Breast epithelium (tissue), 4 donors: Measurements from ENCODE around the gene CHST9. TPM values are rescaled to one million over a fixed set of nuclear protein-coding genes. Genes with fewer than 3 reads are reported as not detected.

Source experiments
- DNase-seq, 2 donors: peaks; one replicate each; pipeline ENCODE4 v3.0.0-alpha.2; 2019; ENCODE audit warnings: low spot score in 2 of 2
- H3K27ac ChIP-seq, 2 donors: fragments of 200-600 bp; sonication (generic) in 1 of 2; one replicate each; pipeline ENCODE4 v1.5.1; 2016 to 2019; ENCODE audit warnings: mild to moderate bottlenecking in 1 of 2
- H3K27me3 ChIP-seq, 2 donors: fragments of 200-600 bp; sonication (generic) in 1 of 2; one replicate each; pipeline versions ENCODE4 v1.5.1 to v1.6.0; 2017 to 2019; ENCODE audit warnings: control low read depth in 1 of 2, mild to moderate bottlenecking in 1 of 2
- H3K36me3 ChIP-seq: fragments of 200-600 bp; one replicate; pipeline ENCODE4 v1.5.1; 2019
- H3K4me1 ChIP-seq, 2 donors: fragments of 200-600 bp; sonication (generic); one replicate each; pipeline ENCODE4 v1.5.1; 2016 to 2019; ENCODE audit warnings: control low read depth in 1 of 2
- H3K4me3 ChIP-seq, 3 donors: fragments of 200-600 bp; sonication (generic); 1 replicate in 2 of 3; 2 replicates in 1 of 3; pipeline ENCODE4 v1.5.1; 2016 to 2019; ENCODE audit warnings: mild to moderate bottlenecking in 3 of 3, moderate library complexity in 2 of 3
- H3K9me3 ChIP-seq, 2 donors: fragments of 200-600 bp; sonication (generic) in 1 of 2; one replicate each; pipeline ENCODE4 v1.5.1; 2016 to 2019; ENCODE audit warnings: control low read depth in 1 of 2
- POLR2A ChIP-seq: fragments of 450-650 bp; IDR thresholded peaks from one replicate; pipeline ENCODE4 v1.6.1; 2016; ENCODE audit warnings: antibody characterized with exemption, mild to moderate bottlenecking, moderate library complexity
- POLR2AphosphoS5 ChIP-seq, 3 donors: sonication (generic); formaldehyde crosslinking; IDR thresholded peaks; one replicate each; pipeline ENCODE4 v1.6.1; 2017; ENCODE audit warnings: antibody characterized with exemption in 3 of 3
- intact Hi-C: fragments of 100-400 bp; cut with DNase I; formaldehyde crosslinking; loops from one replicate; pipeline ENCODE4 v1.15.1; 2023; ENCODE audit warnings: low total_unique reads
- total RNA-seq, 3 donors: library from RNA; depleted of rRNA; stranded (reverse); fragments of >200 nt; gene quantifications; one replicate each; pipeline ENCODE4 v1.1.0, GENCODE V29; 2016
- TF ChIP-seq, protein P1 (sequence below), 3 donors: fragments of 450-650 bp; IDR thresholded peaks; one replicate each; pipeline ENCODE4 v1.5.1; 2016 to 2017; ENCODE audit warnings: antibody characterized with exemption in 3 of 3, mild to moderate bottlenecking in 3 of 3, moderate library complexity in 3 of 3

The CHST9 gene
- total RNA-seq, 3 donors from 2014 or later, result 1.6 to 8.5 TPM; not detected in 1

DNA sequence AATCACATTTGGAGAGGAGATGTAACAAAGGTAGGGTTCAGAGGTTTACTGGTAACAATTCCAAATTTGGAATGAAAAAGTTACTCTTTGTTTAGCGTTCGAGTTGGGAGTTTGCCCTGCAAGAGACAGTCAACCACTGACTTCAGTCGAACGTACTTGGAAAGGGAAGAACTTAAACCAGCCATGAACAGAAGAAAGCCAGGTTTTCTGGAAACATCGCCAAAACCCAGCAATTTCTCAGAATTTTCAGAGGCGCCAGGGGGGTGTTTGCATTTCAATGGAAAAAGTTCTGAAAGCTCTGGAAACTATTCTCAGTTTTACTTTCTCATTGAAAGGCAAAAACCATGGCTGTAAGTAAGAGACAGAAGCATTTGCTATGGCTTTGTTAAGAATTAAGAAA is 291.1 kb downstream of the CHST9 start:
- no peaks in the 10 kb centered on the region for H3K9me3 ChIP-seq
- H3K4me1 ChIP-seq, result no peaks in the 10 kb centered on the region
- H3K4me3 ChIP-seq, result no peak overlapping the region
- TF ChIP-seq POLR2A (no peak), POLR2AphosphoS5 (IDR thresholded peaks at IDR 0.05) (no peak)
- TF ChIP-seq, protein P1, sequence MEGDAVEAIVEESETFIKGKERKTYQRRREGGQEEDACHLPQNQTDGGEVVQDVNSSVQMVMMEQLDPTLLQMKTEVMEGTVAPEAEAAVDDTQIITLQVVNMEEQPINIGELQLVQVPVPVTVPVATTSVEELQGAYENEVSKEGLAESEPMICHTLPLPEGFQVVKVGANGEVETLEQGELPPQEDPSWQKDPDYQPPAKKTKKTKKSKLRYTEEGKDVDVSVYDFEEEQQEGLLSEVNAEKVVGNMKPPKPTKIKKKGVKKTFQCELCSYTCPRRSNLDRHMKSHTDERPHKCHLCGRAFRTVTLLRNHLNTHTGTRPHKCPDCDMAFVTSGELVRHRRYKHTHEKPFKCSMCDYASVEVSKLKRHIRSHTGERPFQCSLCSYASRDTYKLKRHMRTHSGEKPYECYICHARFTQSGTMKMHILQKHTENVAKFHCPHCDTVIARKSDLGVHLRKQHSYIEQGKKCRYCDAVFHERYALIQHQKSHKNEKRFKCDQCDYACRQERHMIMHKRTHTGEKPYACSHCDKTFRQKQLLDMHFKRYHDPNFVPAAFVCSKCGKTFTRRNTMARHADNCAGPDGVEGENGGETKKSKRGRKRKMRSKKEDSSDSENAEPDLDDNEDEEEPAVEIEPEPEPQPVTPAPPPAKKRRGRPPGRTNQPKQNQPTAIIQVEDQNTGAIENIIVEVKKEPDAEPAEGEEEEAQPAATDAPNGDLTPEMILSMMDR (IDR thresholded peaks at IDR 0.05), result no peak
- H3K27ac ChIP-seq, result no peak overlapping the region
- DNase-seq, result no peak
- H3K36me3 ChIP-seq, result no peaks in the 10 kb centered on the region
- intact Hi-C loops, result no loop called here
- H3K27me3 ChIP-seq, result no peaks in the 10 kb centered on the region

DNA sequence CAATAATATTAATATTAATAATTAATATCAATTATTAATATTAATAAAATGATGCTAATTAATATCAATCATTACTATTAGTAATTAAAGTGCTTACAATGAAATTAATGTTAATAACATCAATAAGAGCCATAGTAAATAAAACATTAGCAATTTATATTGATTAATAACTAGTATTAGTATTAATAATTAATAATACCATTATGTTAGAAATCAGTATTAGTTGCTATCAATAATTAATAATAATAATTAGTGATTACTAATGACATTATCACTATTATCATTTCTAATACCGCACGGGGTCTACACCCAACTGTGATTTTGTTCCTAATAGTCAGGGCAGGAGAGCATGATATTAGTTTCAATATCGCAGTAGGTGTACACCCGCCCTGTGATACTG is 296.8 kb downstream of the CHST9 start:
- Histone ChIP-seq H3K4me3 (no peak overlapping the region), H3K36me3 (no peaks in the 10 kb centered on the region), H3K4me1 (no peaks in the 10 kb centered on the region), H3K27me3 (no peaks in the 10 kb centered on the region), H3K9me3 (no peaks in the 10 kb centered on the region), H3K27ac (no peak overlapping the region)
- intact Hi-C loops, result no loop called here
- TF ChIP-seq POLR2AphosphoS5 (IDR thresholded peaks at IDR 0.05) (no peak), POLR2A (no peak)
- TF ChIP-seq, protein P1 (IDR thresholded peaks at IDR 0.05), result no peak
- no peak for DNase-seq

DNA sequence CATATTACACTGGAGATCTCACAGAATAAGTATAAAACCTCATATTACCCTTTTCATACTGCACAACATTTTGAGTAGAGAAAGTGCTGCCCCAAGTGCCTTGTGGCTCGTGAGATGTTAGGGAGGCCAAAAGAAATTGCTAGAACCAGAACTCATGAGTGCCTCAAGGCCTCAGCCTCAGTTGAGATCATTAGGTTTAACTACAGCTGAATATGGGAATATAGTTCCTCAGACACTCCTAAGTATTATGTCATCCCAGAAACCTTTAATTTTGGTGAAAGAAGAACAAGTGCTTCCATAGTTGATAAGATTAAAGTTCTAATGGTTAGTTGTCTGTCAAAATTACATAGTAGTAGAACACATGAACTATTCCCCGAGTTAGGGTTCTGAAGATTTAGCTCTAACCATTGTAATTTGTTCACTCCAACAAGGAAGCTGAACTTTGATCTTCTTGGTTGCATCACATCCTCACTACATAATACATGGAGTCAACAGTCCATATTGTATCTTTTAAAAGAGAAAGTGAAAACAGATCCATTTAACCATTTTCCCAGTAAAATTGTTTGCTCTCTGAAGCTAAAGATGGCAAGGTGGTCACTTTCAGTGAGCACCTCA is 310.0 kb downstream of the CHST9 start:
- no peaks in the 10 kb centered on the region for H3K9me3 ChIP-seq
- no peaks in the 10 kb centered on the region for H3K27me3 ChIP-seq
- H3K4me3 ChIP-seq, result no peak overlapping the region
- TF ChIP-seq POLR2A, result no peak
- intact Hi-C loops, result no loop called here
- no peak for DNase-seq
- H3K4me1 ChIP-seq, result no peaks in the 10 kb centered on the region
- no peak overlapping the region for H3K27ac ChIP-seq
- no peaks in the 10 kb centered on the region for H3K36me3 ChIP-seq

DNA sequence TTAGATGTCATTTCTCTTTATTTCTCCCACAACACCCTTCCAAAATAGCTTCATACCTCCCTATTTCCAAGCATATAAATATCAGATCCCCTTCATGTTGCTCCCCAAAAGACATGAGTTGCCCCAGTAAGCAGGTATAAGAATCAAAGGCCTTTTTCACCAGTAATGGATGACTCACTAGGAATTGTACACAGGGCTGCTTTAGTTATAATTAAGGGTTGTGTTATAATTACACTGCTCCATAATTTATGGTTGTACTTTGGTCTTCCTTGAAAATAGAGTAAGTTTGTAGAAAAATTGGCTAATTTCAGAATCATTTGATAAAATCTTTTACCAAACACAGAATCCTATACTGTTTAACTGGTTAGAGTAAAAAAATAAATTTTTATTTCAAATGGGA is 310.8 kb downstream of the CHST9 start:
- no peak for DNase-seq
- intact Hi-C loops, result no loop called here
- no peak for TF ChIP-seq POLR2AphosphoS5 (IDR thresholded peaks at IDR 0.05)
- TF ChIP-seq, protein P1 (IDR thresholded peaks at IDR 0.05), result no peak
- no peak for TF ChIP-seq POLR2A

DNA sequence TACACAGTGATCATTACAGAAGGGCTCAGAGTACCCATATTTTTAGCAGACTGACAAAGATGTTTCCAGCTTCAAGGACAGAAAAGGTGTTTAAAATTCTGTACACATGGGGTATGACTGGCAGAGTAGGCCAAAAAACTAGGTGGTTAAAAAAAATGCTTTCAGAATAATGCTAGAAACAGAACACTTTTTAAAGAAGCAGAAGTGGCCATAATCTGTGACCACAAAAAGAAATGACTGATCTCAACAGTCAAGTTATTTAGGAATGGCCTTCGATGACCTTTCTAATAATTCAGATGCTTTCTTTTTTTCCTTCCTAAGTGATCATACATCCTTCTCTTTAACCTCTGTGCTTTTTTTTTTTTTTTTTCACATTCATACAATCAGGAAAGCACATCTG is 315.5 kb downstream of the CHST9 start:
- H3K36me3 ChIP-seq, result no peaks in the 10 kb centered on the region
- no peaks in the 10 kb centered on the region for H3K27me3 ChIP-seq
- intact Hi-C loops, result no loop called here
- no peak for TF ChIP-seq POLR2A
- no peak for TF ChIP-seq POLR2AphosphoS5 (IDR thresholded peaks at IDR 0.05)
- TF ChIP-seq, protein P1 (IDR thresholded peaks at IDR 0.05), result no peak
- no peaks in the 10 kb centered on the region for H3K9me3 ChIP-seq
- no peak overlapping the region for H3K27ac ChIP-seq
- H3K4me1 ChIP-seq, result no peaks in the 10 kb centered on the region
- no peak overlapping the region for H3K4me3 ChIP-seq
- no peak for DNase-seq

More for the DNA sequence above, 310.8 kb downstream of the CHST9 start:
- H3K36me3 ChIP-seq, result no peaks in the 10 kb centered on the region
- no peak overlapping the region for H3K4me3 ChIP-seq
- no peak overlapping the region for H3K27ac ChIP-seq
- H3K27me3 ChIP-seq, result no peaks in the 10 kb centered on the region
- H3K4me1 ChIP-seq, result no peaks in the 10 kb centered on the region
- no peaks in the 10 kb centered on the region for H3K9me3 ChIP-seq
